NOMO-1 treated with DMSO at 0.1 percent for 48 hours (cell line): Measurements from ENCODE around the gene NLRP4.

Source experiments
- DNase-seq: peaks from one replicate; lab custom pipeline; 2025; ENCODE audit not compliant: unreplicated experiment; lab: John Stamatoyannopoulos, UW

NLRP4 gene

DNA sequence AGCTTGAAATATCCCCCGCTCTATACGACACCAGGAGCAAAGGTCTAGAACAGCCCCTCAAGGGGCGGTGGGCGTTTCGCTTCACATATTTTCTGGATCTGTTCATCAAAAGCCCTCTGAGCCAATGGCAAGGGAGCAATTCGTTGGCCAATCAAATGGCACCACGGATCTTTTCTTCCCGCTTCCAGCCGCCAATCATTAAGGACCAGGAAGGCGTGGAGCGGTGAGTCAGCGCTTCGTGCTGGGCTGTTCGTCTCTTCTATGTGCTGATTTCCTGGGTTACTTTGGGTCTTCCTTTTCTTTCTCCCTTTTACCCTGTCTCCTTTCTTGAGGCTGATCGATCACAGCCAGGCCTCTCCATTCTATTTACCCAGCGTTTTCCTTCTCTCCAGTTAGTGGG lies at the start of gene NLRP4:
NLRP4 (plus strand) TSS at position 201 of the 400 bp plus-strand sequence. CDS start 15,541 bp downstream, outside the sequence.
- DNase-seq, result no peak

GRCh38 chr19:55795021-55795420 lies 41.3 kb upstream of the NLRP4 start:
- no peak for DNase-seq

- no peak for DNase-seq
Measured at GRCh38 chr19:55801416-55801815, 34.9 kb upstream of the NLRP4 start.

DNA sequence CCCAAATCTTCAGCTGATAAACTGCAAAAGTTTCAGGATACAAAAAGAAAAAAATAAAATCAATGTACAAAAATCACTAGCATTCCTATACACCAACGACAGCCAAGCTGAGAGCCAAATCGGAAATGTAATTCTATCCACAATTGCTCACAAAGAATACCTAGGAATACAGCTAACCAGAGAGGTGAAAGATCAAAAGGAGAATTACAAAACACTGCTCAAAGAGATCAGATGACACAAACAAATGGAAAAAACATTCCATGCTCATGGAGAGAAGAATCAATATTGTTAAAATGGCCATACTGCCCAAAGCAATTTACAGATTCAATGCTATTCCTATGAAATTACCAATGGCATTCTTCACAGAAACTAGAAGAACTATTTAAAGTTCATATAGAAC lies 34.1 kb upstream of the NLRP4 start:
- no peak for DNase-seq

DNA sequence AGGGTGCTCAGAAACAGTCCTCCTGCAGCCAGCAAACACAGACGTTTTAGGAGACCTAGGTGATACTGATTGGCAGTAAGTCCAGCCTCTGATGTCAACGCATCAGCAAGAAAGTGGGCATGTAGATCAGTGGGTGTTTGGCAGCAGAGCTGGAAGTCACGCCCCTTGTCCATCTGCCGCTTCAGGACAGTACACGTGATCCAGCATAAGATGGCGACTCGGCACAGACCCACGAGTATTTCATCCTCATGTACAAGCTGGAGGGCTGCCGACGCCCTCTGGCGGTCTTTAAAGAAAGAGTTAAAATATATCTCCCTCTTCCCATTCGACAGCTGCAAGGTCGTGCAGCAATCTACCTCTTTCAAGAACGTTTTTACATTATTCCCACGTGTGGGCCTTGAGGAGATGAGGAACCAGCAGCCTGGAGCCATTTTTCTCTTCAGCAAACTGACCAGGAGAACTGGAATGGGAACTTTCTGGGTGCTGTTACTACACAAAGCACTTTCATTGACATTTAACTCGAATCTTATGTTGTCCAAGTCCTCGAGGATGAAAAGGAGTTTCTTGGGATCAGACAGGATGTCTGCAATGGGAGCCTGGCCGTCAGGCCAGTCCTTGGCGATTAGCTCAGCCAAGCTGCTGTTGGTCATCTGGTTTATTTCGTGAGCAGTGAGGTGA lies 26.8 kb upstream of the NLRP4 start:
- DNase-seq, result peak; percentile 59

DNA sequence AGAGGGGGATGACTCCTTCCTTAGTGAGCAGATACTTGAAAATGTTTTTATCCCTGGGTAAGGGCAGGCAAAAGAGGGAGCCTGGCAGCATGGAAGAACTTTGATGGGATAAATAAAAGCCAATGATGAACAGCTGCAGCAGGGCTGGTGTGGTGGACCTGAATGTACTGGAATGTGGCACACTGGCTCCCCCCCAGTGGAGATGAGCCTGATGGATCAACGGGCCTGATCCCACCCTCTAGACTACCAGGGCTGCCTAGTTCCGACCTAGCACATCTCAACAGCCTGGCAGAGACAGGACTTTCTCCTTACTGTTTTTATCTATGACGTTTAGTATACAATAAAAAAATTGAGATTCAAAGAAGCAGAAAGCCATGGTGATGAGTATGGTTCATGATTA lies 25.0 kb upstream of the NLRP4 start:
- DNase-seq, result no peak

- peak; percentile 2 for DNase-seq
Measured at GRCh38 chr19:55812449-55812848, 23.9 kb upstream of the NLRP4 start.

- DNase-seq, result no peak
Measured at GRCh38 chr19:55813906-55814305, 22.4 kb upstream of the NLRP4 start.

DNA sequence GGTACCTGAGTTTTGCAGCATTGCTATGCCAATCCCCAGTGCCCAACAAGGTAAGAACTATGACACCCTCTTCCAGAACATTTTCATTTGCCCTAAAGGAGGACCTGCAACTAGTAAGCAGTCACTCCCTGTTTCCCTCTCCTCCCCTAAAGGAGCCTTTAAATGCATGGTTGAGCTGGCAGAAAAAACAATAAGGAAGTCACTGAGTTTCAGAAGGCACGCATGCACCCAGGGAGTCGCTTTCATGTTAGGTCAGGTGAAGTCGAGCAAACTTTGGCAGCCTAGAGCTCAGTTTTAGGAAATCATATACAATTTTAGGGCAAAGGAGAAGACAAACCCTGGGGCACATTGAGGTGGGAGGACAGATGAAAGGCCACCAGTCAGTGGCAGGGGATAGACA lies 16.3 kb upstream of the NLRP4 start:
- DNase-seq, result no peak

GRCh38 chr19:55830656-55831055 lies 5.7 kb upstream of the NLRP4 start:
- DNase-seq, result no peak

- no peak for DNase-seq
Measured at GRCh38 chr19:55831846-55832245, 4.5 kb upstream of the NLRP4 start, which contains the start of gene NLRP11. NLRP11 (minus strand) TSS chr19:55831999; CDS start chr19:55818174, 13,825 bp downstream.

DNA sequence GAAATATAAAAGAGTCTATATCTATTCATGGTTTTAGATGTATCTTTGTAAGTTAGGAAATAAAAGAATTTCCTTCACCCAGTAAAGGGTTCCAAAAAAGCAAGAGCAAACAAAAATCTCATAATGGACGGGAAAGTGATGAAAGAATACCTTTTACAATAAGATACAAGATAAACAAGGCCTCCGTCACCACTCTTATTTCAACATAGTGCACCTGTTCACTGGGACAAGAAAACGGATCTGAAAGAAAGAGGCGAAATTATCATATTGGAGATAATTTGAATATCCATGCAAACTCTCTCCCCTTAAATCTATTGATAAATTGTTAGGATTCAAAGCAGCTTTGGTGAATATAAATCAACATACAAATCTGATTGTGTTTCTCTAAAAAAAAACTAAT lies 3.7 kb upstream of the NLRP4 start:
- no peak for DNase-seq

GRCh38 chr19:55838251-55838650 lies 1.9 kb downstream of the NLRP4 start:
- DNase-seq, result no peak

- DNase-seq, result no peak
Measured at GRCh38 chr19:55838906-55839305, 2.6 kb downstream of the NLRP4 start.

DNA sequence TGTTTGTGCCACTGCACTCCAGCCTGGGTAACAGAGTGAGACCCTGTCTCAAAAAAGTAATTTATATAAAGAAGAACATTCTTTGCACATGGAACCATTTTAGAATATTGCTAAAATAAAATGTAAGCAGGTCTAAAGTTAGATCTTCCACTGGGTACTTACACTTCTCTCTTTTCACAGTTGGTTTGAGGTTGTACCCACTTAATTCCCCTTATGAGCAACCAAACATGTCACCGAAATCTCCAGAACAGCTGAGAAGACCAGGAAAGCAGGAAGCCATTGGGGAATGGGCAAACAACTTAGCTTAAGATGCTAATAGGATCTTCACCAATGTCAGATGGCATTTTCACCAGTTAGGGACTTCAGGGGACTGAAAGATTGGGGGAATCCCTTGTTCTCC lies 18.8 kb downstream of the NLRP4 start:
- no peak for DNase-seq

DNA sequence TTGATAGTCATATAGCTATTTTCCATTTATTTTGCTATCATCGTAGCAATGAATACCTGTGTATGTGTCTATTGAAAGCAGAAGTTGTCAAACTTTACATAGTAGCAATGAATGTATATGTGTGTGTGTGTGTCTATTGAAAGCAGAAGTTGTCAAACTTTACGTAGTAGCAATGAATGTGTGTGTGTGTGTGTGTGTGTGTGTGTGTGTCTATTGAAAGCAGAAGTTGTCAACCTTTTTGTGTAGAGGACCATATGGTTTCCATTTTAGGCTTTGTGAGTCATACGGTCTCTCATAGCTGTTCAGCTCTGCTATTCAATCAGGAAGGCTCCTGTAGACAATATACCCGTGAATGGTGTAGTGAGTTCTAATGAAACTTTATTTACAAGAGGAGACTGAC lies 20.8 kb downstream of the NLRP4 start:
- DNase-seq, result peak; percentile 54

GRCh38 chr19:55857974-55858373 lies 21.6 kb downstream of the NLRP4 start:
- DNase-seq, result no peak

DNA sequence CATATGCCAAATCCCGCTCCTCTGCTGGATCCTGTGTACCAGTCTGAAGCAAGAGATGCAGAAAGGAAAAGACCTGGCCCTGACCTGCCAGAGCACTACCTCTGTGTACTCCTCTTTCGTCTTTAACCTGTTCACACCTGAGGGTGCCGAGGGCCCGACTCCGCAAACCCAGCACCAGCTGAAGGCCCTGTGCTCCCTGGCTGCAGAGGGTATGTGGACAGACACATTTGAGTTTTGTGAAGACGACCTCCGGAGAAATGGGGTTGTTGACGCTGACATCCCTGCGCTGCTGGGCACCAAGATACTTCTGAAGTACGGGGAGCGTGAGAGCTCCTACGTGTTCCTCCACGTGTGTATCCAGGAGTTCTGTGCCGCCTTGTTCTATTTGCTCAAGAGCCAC lies 22.1 kb downstream of the NLRP4 start:
- no peak for DNase-seq

DNA sequence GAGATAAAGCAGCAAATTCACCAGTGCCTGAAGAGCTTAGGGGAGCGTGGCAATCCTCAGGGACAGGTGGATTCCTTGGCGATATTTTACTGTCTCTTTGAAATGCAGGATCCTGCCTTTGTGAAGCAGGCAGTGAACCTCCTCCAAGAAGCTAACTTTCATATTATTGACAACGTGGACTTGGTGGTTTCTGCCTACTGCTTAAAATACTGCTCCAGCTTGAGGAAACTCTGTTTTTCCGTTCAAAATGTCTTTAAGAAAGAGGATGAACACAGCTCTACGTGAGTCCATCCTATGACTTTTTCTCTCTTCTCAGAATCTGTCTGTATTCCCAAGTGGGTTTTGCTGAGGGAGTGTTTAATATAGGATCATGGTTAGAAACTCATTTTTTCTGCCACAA lies 22.6 kb downstream of the NLRP4 start:
- DNase-seq, result no peak

DNA sequence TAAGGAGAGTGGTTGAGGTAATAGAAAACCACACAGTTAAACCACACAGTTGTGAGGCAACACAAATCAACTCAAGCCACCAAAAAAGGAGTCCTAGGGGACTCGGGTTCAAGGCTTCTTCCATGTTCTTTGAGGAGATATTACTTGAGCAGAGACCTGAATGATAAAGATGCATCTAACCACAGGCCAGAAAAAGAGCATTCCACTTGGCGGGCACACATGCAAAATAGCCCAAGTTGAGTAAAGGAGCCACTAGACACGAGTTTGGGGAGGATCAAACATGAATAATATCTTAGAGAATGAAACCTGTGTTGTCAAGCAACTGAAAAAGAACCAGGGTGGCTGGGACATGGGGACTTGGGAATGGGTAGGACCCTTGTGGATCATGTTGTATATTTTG lies 30.2 kb downstream of the NLRP4 start:
- no peak for DNase-seq

- no peak for DNase-seq
Measured at GRCh38 chr19:55867101-55867500, 30.8 kb downstream of the NLRP4 start.

- no peak for DNase-seq
Measured at GRCh38 chr19:55870736-55871135, 34.4 kb downstream of the NLRP4 start.

GRCh38 chr19:55877211-55877610 lies 40.9 kb downstream of the NLRP4 start:
- no peak for DNase-seq
